ENCODE measurements around the gene ENPP7.

GRCh38 chr17:79741401-79741750 is 10.6 kb downstream of the ENPP7 start:
- no peak for TF ChIP-seq CTCF (IDR thresholded peaks at IDR 0.05; ENCODE audit: borderline replicate concordance, extremely low read depth, low read length, poor library complexity, severe bottlenecking)
- no peak for TF ChIP-seq EZH2 (IDR thresholded peaks at IDR 0.05; ENCODE audit: borderline replicate concordance, low read depth, low read length, severe bottlenecking)
